GM21529 (cell line): ENCODE results near the gene CELA2B.
"Not testable (repeated sequence)": the region's sequence is repeated elsewhere in the genome, so short reads cannot be mapped to it uniquely, and the experiment has no call there.

Experiments used
- ATAC-seq: cut with Tn5 transposase; IDR thresholded peaks from one replicate; pipeline ENCODE4 v1.9.1; 2021; ENCODE audit not compliant: unreplicated experiment

The CELA2B gene

GRCh38 chr1:15475752-15476314, at the start of gene CELA2B:
CELA2B (plus strand) TSS chr1:15476104; CDS start chr1:15476126, 22 bp downstream.
- ATAC-seq = no peak

GRCh38 chr1:15426492-15427279, 49.2 kb upstream of the CELA2B start:
- ATAC-seq = no peak

GRCh38 chr1:15427280-15427666, 48.6 kb upstream of the CELA2B start:
- no peak for ATAC-seq

GRCh38 chr1:15428252-15428651, 47.7 kb upstream of the CELA2B start:
- not testable (repeated sequence) for ATAC-seq

- ATAC-seq = no peak
Observed at GRCh38 chr1:15428815-15429435, 47.0 kb upstream of the CELA2B start.

GRCh38 chr1:15429701-15430149, 46.2 kb upstream of the CELA2B start:
- ATAC-seq = no peak

- ATAC-seq = no peak
Observed at GRCh38 chr1:15430787-15431570, 44.9 kb upstream of the CELA2B start.

- no peak for ATAC-seq
Observed at GRCh38 chr1:15431571-15431948, 44.3 kb upstream of the CELA2B start.

GRCh38 chr1:15432324-15432723, 43.6 kb upstream of the CELA2B start:
- no peak for ATAC-seq

- ATAC-seq = no peak
Observed at GRCh38 chr1:15433471-15433870, 42.4 kb upstream of the CELA2B start.

GRCh38 chr1:15434739-15435138, 41.2 kb upstream of the CELA2B start:
- not testable (repeated sequence) for ATAC-seq

- ATAC-seq = no peak
Observed at GRCh38 chr1:15435239-15436077, 40.4 kb upstream of the CELA2B start.

GRCh38 chr1:15436881-15437442, 38.9 kb upstream of the CELA2B start:
- no peak for ATAC-seq

- ATAC-seq = no peak
Observed at GRCh38 chr1:15439325-15439724, 36.6 kb upstream of the CELA2B start.

GRCh38 chr1:15440357-15440756, 35.5 kb upstream of the CELA2B start:
- ATAC-seq = no peak

- ATAC-seq = no peak
Observed at GRCh38 chr1:15441247-15441646, 34.7 kb upstream of the CELA2B start.

GRCh38 chr1:15442119-15442518, 33.8 kb upstream of the CELA2B start:
- no peak for ATAC-seq

- no peak for ATAC-seq
Observed at GRCh38 chr1:15442759-15443158, 33.1 kb upstream of the CELA2B start.

GRCh38 chr1:15443281-15443680, 32.6 kb upstream of the CELA2B start:
- no peak for ATAC-seq
